LNCAP (cell line): ENCODE measurements around the gene GPR18.

Source experiments
- TF ChIP-seq, protein P1 (sequence below): fragments of 450-650 bp; IDR thresholded peaks from 2 replicates; pipeline ENCODE4 v1.5.1; 2017; ENCODE audit warnings: mild to moderate bottlenecking

The GPR18 gene

DNA sequence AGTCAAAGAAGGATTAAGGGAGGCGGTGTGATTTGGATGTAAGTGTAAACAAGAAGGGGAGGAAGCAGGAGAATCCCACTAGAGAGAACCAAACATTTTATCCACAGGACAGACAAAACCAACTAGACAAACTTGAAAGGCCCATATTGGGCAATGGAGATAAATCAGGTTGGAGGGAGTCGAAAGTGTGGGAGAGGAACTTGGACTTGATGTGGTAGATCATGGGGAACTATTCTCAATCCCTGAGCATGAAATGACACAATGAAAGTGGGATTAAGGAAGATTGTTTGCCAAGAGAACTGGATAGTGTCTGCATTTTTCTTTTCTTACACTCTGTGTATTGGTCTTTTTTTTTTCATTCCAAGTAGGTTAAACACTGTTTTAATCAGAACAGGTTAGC, 31.1 kb upstream of the GPR18 start:
- TF ChIP-seq, protein P1, sequence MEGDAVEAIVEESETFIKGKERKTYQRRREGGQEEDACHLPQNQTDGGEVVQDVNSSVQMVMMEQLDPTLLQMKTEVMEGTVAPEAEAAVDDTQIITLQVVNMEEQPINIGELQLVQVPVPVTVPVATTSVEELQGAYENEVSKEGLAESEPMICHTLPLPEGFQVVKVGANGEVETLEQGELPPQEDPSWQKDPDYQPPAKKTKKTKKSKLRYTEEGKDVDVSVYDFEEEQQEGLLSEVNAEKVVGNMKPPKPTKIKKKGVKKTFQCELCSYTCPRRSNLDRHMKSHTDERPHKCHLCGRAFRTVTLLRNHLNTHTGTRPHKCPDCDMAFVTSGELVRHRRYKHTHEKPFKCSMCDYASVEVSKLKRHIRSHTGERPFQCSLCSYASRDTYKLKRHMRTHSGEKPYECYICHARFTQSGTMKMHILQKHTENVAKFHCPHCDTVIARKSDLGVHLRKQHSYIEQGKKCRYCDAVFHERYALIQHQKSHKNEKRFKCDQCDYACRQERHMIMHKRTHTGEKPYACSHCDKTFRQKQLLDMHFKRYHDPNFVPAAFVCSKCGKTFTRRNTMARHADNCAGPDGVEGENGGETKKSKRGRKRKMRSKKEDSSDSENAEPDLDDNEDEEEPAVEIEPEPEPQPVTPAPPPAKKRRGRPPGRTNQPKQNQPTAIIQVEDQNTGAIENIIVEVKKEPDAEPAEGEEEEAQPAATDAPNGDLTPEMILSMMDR: no peak

DNA sequence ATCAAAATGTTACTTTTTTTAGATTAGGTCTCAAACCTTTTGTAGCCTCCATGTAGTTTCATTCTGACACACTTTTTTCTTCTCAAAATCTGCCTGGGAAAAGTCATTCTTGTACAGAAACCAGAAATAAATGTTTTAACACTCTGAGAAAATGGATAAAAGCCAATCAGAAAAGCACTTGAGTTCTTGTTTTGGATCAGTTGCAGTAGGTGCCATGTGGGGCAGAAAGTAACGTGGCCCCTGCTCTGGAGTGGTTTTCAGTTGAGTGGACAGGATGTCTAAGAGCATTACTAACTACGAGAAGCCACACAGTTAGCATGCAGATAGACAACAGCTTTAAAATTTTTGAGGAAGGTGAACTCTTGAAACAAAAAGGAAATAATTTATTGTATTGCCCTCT, 29.9 kb upstream of the GPR18 start:
- TF ChIP-seq, protein P1: no peak

GRCh38 chr13:99287551-99287950, 29.4 kb upstream of the GPR18 start:
- TF ChIP-seq, protein P1: no peak

- TF ChIP-seq, protein P1: no peak
Measured at GRCh38 chr13:99285432-99286182, 27.4 kb upstream of the GPR18 start.

- TF ChIP-seq, protein P1: no peak
Measured at GRCh38 chr13:99282264-99283231, 24.4 kb upstream of the GPR18 start.

- TF ChIP-seq, protein P1: no peak
Measured at GRCh38 chr13:99281811-99282263, 23.7 kb upstream of the GPR18 start.

DNA sequence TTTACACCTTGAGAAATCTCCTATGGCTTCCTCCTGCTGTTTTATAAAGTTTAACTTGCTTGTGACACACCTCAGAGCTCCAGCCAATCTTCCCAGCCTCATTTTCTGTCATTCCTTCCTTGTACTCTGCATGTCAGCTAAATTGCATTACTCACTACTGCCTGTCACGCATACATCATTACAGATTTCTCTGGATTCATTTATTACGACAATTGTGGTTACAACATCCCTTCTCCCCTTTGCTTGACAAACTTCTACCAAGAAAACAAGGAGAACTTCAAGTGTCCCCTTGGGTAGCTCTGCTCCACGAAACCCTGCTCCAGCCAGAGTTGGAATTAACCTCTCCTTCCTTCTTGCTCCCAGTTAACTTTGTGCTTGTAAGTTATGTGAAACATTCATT, 22.0 kb upstream of the GPR18 start:
- TF ChIP-seq, protein P1: no peak
